AG04450 (cell line): ENCODE measurements around the gene SMU1. TPM values are rescaled to one million over a fixed set of nuclear protein-coding genes. Genes with fewer than 3 reads are reported as not detected.

ENCODE experiments used
- CTCF ChIA-PET: fragments of 300-600, 350-600 bp; formaldehyde crosslinking; extraction: SDS; loops from one replicate; lab custom pipeline; 2022; ENCODE audit warnings: antibody characterized with exemption, inconsistent platforms; lab: Charles Lee
- POLR2A ChIA-PET: fragments of 350-600 bp; formaldehyde crosslinking; extraction: SDS; loops from one replicate; lab custom pipeline; 2021; ENCODE audit warnings: antibody characterized with exemption, inconsistent platforms; lab: Yijun Ruan, JAX
- DNase-seq: peaks from one replicate; pipeline ENCODE4 v3.0.0-alpha.2; 2011; ENCODE audit warnings: low read depth, low spot score
- H3K27ac ChIP-seq: one replicate; pipeline ENCODE4 v1.5.1; 2012; ENCODE audit warnings: low read depth, low read length, control low read depth
- H3K27me3 ChIP-seq: one replicate; pipeline ENCODE4 v1.6.0; 2012; ENCODE audit warnings: low read length; ENCODE audit not compliant: control insufficient read depth, insufficient read depth
- H3K4me3 ChIP-seq: 2 replicates; pipeline ENCODE4 v1.5.1; 2011; ENCODE audit warnings: mild to moderate bottlenecking, low read depth, low read length, control low read depth
- H3K9me3 ChIP-seq: 2 replicates; pipeline ENCODE4 v1.5.1; 2012; ENCODE audit warnings: low read length; ENCODE audit not compliant: control insufficient read depth, insufficient read depth
- polyA plus RNA-seq: library from polyadenylated mRNA; depleted of rRNA; stranded (reverse); fragments of >200 nt; gene quantifications from 2 replicates; pipeline ENCODE4 v1.2.3, GENCODE V29; 2011
- TF ChIP-seq, protein P1 (sequence below): IDR thresholded peaks from 2 replicates; pipeline ENCODE4 v1.5.1; 2011; ENCODE audit warnings: low read depth, low read length, control low read depth, inconsistent platforms

The SMU1 gene
- polyA plus RNA-seq, 1 experiment = 19.6 TPM

GRCh38 chr9:33051144-33051543 is 25.3 kb downstream of the SMU1 start:
- TF ChIP-seq, protein P1, sequence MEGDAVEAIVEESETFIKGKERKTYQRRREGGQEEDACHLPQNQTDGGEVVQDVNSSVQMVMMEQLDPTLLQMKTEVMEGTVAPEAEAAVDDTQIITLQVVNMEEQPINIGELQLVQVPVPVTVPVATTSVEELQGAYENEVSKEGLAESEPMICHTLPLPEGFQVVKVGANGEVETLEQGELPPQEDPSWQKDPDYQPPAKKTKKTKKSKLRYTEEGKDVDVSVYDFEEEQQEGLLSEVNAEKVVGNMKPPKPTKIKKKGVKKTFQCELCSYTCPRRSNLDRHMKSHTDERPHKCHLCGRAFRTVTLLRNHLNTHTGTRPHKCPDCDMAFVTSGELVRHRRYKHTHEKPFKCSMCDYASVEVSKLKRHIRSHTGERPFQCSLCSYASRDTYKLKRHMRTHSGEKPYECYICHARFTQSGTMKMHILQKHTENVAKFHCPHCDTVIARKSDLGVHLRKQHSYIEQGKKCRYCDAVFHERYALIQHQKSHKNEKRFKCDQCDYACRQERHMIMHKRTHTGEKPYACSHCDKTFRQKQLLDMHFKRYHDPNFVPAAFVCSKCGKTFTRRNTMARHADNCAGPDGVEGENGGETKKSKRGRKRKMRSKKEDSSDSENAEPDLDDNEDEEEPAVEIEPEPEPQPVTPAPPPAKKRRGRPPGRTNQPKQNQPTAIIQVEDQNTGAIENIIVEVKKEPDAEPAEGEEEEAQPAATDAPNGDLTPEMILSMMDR = no peak
- Histone ChIP-seq H3K4me3 (no peak overlapping the region), H3K9me3 (no peaks in the 10 kb centered on the region), H3K27ac (no peak overlapping the region), H3K27me3 (no peaks in the 10 kb centered on the region)
- ChIA-PET CTCF (no interaction called here), POLR2A (interaction anchor here (0.7 kb wide), 1 partner anchor 107 kb away, joined by 5 read pairs; no protein-coding TSS in a partner anchor)
- no peak for DNase-seq

DNA sequence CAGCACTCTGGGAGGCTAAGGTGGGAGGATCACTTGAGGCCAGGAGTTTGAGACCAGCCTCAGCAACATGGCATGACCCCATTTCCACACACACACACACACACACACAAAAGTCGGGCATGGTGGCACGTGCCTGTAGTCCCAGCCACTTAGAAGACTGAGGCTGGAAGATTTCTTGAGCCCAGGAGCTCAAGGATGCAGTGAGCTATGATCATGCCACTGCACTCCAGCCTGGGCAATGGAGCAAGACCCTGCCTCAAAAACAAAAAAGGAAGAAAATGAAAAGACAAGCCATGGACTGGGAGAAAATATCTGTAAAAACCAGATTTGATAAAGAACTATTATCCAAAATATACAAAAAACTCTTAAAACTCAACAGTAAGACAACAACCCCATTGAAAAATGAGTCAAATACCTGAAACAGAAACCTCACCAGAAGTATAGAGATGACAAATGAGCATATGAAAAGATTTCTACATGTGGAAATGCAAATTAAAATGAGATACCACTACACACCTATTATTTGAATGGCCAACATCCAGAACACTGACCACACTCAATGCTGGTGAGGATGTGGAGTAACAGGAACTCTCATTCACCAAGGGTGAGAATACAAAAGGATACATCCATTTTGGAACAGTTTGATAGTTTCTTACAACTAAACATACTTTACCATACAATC is 26.7 kb downstream of the SMU1 start:
- H3K4me3 ChIP-seq = no peak overlapping the region
- no peak for DNase-seq
- H3K27me3 ChIP-seq = no peaks in the 10 kb centered on the region
- no peak overlapping the region for H3K27ac ChIP-seq
- H3K9me3 ChIP-seq = no peaks in the 10 kb centered on the region
- ChIA-PET POLR2A (interaction anchor here (0.7 kb wide), 1 partner anchor 11 kb away, joined by 8 read pairs; no protein-coding TSS in a partner anchor), CTCF (interaction anchor here (0.7 kb wide), 1 partner anchor 11 kb away, joined by 4 read pairs; no protein-coding TSS in a partner anchor)
- TF ChIP-seq, protein P1 = no peak

- ChIA-PET POLR2A (no interaction called here), CTCF (no interaction called here)
- TF ChIP-seq, protein P1 = no peak
- H3K9me3 ChIP-seq = no peaks in the 10 kb centered on the region
- H3K27me3 ChIP-seq = no peaks in the 10 kb centered on the region
- DNase-seq = no peak
- no peak overlapping the region for H3K27ac ChIP-seq
- no peak overlapping the region for H3K4me3 ChIP-seq
Measured at GRCh38 chr9:33048054-33048465, 28.4 kb downstream of the SMU1 start.

DNA sequence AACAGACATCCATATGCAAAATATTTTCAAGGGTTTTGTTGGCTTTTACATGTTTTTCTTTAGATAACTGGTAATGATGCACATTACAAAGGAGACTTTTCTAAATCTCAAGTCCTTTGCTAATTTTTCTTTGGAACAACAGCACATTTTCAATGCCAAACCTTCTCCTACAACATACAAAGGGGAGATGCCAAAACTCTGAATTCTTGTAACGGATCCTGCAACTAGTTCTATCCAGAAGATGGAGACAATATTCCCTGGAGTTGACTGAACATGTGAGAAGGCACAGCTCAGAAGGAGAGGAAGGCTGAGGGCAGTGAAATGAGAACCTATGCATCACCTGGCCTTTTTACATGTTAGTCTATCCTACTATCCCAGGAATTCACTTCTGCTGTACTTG is 30.4 kb downstream of the SMU1 start:
- Histone ChIP-seq H3K4me3 (no peak overlapping the region), H3K9me3 (no peaks in the 10 kb centered on the region), H3K27ac (no peak overlapping the region), H3K27me3 (no peaks in the 10 kb centered on the region)
- TF ChIP-seq, protein P1 = no peak
- no peak for DNase-seq
- POLR2A ChIA-PET = no interaction called here
- CTCF ChIA-PET = no interaction called here

- Histone ChIP-seq H3K4me3 (peak overlapping the region; percentile 73), H3K9me3 (no peaks in the 10 kb centered on the region), H3K27me3 (no peaks in the 10 kb centered on the region), H3K27ac (peak overlapping the region; percentile 82)
- TF ChIP-seq, protein P1 = peak; percentile 35
- POLR2A ChIA-PET = interaction anchor here (0.5 to 1.9 kb wide), 4 partner anchors 18 to 559 kb away, joined by 3 to 18 read pairs (median 10); partner anchors contain the start of gene DNAJA1
- DNase-seq = no peak
- CTCF ChIA-PET = interaction anchor here (0.6 to 2.2 kb wide), 2 partner anchors 31 to 182 kb away, joined by 3 to 5 read pairs; no protein-coding TSS in a partner anchor
Measured at GRCh38 chr9:33044677-33045282, 31.7 kb downstream of the SMU1 start.
